Mucosa of descending colon (tissue), 3 donors: ENCODE measurements around the gene ACADVL. TPM values are rescaled to one million over a fixed set of nuclear protein-coding genes. Genes with fewer than 3 reads are reported as not detected.

Experiments
- ATAC-seq: fragments of 200-7000 bp; cut with Tn5 transposase; one replicate; pipeline ENCODE4 v1.9.1; 2020; ENCODE audit warnings: mild to moderate bottlenecking, moderate library complexity
- DNase-seq, 3 donors: peaks; one replicate each; pipeline ENCODE4 v3.0.0-alpha.2; 2020
- H3K36me3 ChIP-seq: fragments of 200-600 bp; one replicate; pipeline ENCODE4 v1.8.0; 2021; ENCODE audit warnings: low read depth, mild to moderate bottlenecking
- H3K4me1 ChIP-seq: fragments of 200-600 bp; one replicate; pipeline ENCODE4 v1.8.0; 2021; ENCODE audit warnings: low read depth, mild to moderate bottlenecking
- H3K4me3 ChIP-seq: fragments of 200-600 bp; one replicate; pipeline ENCODE4 v1.8.0; 2021; ENCODE audit warnings: mild to moderate bottlenecking
- H3K9me3 ChIP-seq: fragments of 200-600 bp; one replicate; pipeline ENCODE4 v1.8.0; 2021; ENCODE audit warnings: mild to moderate bottlenecking
- intact Hi-C, 2 donors: fragments of 100-400 bp; cut with DNase I in 1 of 2; cut with micrococcal nuclease in 1 of 2; formaldehyde crosslinking; loops; one replicate each; pipeline versions ENCODE4 v1.11.0 to v1.11.1; 2022; cut with DNase I, micrococcal nuclease
- total RNA-seq, 3 donors: library from RNA; stranded (reverse); fragmentation: NEBNext Ultra II Directional in 2 of 3; extraction: Animal tissue kit (Norgen Biotek cat#: 25700) in 2 of 3; gene quantifications; one replicate each; pipeline versions ENCODE4 v1.2.1 to v1.2.4, GENCODE V29; 2021 to 2023
- TF ChIP-seq, protein P1 (sequence below): fragments of 200-600 bp; IDR thresholded peaks from one replicate; pipeline ENCODE4 v1.8.0; 2022; ENCODE audit warnings: antibody characterized with exemption, mild to moderate bottlenecking
- donor health status: DM: no; HTN: no; CAD: no; lungs with moderate emphysema.
- donor health status: DM: no; HTN: no; CAD: no.
- donor health status: DM: no; HTN: yes; CAD: no.

Gene ACADVL
- total RNA-seq, 3 donors from 2014 or later: 729 to 1,007 (median 804) TPM

DNA sequence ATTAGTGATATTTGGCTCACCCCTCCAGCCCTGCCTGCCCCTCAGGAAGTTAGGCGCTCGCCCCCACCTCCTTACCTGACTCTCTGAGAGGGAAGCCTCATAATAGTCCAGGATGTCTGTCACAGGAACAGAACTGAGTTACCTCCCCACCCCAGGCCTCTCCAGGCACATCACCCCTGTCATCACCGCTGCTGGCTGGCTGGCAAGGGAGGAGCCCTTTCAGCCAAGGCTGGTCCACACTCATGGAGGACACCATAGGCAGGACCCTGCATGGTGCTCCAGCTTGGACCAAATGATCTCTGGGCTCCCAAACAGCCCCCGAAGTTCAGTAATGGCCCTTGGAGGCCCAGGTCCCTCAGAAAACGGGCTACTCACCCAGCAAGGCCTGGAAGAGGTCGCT is 1.6 kb upstream of the ACADVL start:
- intact Hi-C loops: no loop called here
- Histone ChIP-seq H3K4me1 (peaks cover 52% of the 10 kb centered on the region), H3K9me3 (no peaks in the 10 kb centered on the region), H3K4me3 (no peak overlapping the region), H3K36me3 (no peaks in the 10 kb centered on the region)
- ATAC-seq (no peak), DNase-seq (no peak)
- TF ChIP-seq, protein P1, sequence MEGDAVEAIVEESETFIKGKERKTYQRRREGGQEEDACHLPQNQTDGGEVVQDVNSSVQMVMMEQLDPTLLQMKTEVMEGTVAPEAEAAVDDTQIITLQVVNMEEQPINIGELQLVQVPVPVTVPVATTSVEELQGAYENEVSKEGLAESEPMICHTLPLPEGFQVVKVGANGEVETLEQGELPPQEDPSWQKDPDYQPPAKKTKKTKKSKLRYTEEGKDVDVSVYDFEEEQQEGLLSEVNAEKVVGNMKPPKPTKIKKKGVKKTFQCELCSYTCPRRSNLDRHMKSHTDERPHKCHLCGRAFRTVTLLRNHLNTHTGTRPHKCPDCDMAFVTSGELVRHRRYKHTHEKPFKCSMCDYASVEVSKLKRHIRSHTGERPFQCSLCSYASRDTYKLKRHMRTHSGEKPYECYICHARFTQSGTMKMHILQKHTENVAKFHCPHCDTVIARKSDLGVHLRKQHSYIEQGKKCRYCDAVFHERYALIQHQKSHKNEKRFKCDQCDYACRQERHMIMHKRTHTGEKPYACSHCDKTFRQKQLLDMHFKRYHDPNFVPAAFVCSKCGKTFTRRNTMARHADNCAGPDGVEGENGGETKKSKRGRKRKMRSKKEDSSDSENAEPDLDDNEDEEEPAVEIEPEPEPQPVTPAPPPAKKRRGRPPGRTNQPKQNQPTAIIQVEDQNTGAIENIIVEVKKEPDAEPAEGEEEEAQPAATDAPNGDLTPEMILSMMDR: no peak

DNA sequence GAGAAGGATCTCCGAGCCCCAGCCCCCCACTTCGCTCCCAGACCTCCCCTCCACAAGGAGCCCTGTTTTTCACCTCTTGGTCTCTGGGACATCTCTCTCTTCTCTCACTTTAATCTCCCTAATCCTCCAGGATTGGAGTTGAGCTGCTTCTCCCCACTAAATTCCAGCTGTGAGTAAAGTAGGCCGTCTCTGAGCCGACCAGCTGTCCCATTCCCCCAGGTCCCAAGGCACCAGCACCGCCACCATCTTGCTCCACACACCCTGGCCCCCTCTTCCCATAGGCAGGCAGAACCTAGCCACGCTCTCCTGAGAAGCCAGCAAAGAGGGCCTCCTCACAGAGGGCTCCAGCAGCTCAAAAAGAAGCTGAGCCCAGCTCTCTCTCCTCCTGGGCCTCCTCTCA is 980 bp upstream of the ACADVL start:
- ATAC-seq (no peak), DNase-seq (peak in 1 of 3 donors; percentile 42)
- Histone ChIP-seq H3K36me3 (no peaks in the 10 kb centered on the region), H3K4me1 (peaks cover 51% of the 10 kb centered on the region), H3K9me3 (no peaks in the 10 kb centered on the region), H3K4me3 (no peak overlapping the region)
- TF ChIP-seq, protein P1: no peak
- intact Hi-C loops: no loop called here

DNA sequence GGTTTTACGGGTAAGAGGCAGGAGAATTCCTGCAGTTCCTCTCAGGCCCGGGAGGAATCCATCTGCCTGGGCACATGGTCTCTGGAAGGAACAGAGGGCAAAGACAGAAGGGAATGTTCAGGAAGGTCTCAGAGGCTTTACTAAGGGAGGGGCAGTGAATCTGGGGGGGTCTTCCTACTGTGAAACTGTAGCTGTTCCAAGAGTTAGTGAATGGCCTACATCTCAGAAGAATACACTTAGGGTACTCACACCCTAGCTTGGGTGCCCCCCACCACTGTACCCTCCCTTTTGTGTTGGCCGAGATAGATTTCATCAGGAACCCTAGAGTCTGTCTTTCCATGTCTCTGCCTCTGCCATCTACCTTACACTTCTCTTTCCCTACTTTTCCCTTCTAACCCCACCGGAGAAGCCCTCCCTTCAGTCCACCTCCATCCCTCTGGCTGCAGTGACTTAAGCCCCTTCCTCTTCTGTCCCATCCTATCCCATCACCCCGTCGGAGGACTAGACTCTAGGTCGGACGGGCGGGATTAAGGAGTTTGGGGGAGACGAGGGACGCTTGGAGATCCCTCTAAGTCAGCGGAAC is 418 bp upstream of the ACADVL start:
- no peaks in the 10 kb centered on the region for H3K9me3 ChIP-seq
- H3K36me3 ChIP-seq: peaks cover 2% of the 10 kb centered on the region
- TF ChIP-seq, protein P1: no peak
- ATAC-seq (no peak), DNase-seq (no peak)
- intact Hi-C loops: no loop called here
- peaks cover 45% of the 10 kb centered on the region for H3K4me1 ChIP-seq
- peak overlapping the region; percentile 94 for H3K4me3 ChIP-seq

DNA sequence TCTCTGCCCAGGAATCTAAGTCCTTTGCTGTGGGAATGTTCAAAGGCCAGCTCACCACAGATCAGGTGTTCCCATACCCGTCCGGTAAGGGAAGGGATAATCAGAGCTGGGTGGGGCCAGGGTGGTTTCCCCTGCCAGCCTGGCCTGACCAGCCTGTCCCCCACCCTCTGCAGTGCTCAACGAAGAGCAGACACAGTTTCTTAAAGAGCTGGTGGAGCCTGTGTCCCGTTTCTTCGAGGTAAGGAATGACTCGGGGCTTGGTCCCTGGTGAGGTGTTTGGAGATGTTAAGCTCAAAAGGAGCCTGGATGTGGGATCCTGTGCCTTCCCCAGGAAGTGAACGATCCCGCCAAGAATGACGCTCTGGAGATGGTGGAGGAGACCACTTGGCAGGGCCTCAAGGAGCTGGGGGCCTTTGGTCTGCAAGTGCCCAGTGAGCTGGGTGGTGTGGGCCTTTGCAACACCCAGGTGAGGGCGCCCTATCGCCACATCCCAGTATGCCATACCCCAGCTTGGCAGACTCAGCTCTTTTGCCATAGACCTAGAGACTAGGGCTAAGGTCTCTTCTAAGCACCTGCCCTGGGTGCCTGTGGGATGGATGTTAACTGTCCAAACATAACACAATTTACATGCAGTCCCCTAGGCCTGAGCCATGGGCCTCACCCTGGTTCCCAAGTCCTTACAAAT is 997 bp downstream of the ACADVL start:
- intact Hi-C loops: no loop called here
- DNase-seq (peak; percentile 75 to 79 (median 77)), ATAC-seq (peak; percentile 73)
- Histone ChIP-seq H3K36me3 (peaks cover 8% of the 10 kb centered on the region), H3K9me3 (no peaks in the 10 kb centered on the region), H3K4me3 (peak overlapping the region; percentile 14), H3K4me1 (peaks cover 35% of the 10 kb centered on the region)
- TF ChIP-seq, protein P1: peak; percentile 30

GRCh38 chr17:7221278-7222092 is 1.7 kb downstream of the ACADVL start:
- DNase-seq: peak in 1 of 3 donors; percentile 27
- no peak for ATAC-seq
- intact Hi-C loops: no loop called here
- peaks cover 35% of the 10 kb centered on the region for H3K4me1 ChIP-seq
- no peak overlapping the region for H3K4me3 ChIP-seq
- H3K36me3 ChIP-seq: peaks cover 8% of the 10 kb centered on the region
- TF ChIP-seq, protein P1: no peak
- no peaks in the 10 kb centered on the region for H3K9me3 ChIP-seq
